ENCODE results near the gene NOC2L. TPM values are rescaled to one million over a fixed set of nuclear protein-coding genes. Genes with fewer than 3 reads are reported as not detected.
A peak's percentile ranks its signal among the peaks of the same experiment; 100 is the strongest.

NOC2L gene
- total RNA-seq, 1 donor from 2014 or later: 95.5 TPM

GRCh38 chr1:921011-921837 lies 37.8 kb downstream of the NOC2L start:
- ChIA-PET CTCF (interaction anchor here (1.6 kb wide), 1 partner anchor 17 kb away, joined by 3 read pairs; no protein-coding TSS in a partner anchor), POLR2A (interaction anchor here (0.6 kb wide), 1 partner anchor 773 kb away, joined by 4 read pairs; no protein-coding TSS in a partner anchor)
- ATAC-seq (ENCODE audit: low read depth): peak; percentile 55
- intact Hi-C loops (cut with micrococcal nuclease): loop anchor here (2.0 to 5.0 kb wide), 2 partner anchors 16 to 46 kb away; partner anchors contain the start of gene PLEKHN1
- Mint-ChIP-seq H3K4me1 (peaks cover 21% of the 10 kb centered on the region), H3K4me3 (peak overlapping the region; percentile 19), H3K36me3 (ENCODE audit: low read depth) (no peaks in the 10 kb centered on the region), H3K27me3 (peaks cover 42% of the 10 kb centered on the region), H3K9me3 (no peaks in the 10 kb centered on the region), H3K27ac (peak overlapping the region; percentile 6)
- TF ChIP-seq CTCF (IDR thresholded peaks at IDR 0.05): no peak
- DNase-seq: no peak

- intact Hi-C loops (cut with micrococcal nuclease): loop anchor here (2.0 to 5.0 kb wide), 2 partner anchors 16 to 47 kb away; partner anchors contain the start of gene PLEKHN1
- CTCF ChIA-PET: interaction anchor here (1.6 kb wide), 1 partner anchor 16 kb away, joined by 3 read pairs; no protein-coding TSS in a partner anchor
- H3K4me3 Mint-ChIP-seq: no peak overlapping the region
Measured at GRCh38 chr1:920521-920920, 38.5 kb downstream of the NOC2L start.

GRCh38 chr1:920010-920409 lies 39.0 kb downstream of the NOC2L start:
- DNase-seq (no peak), ATAC-seq (ENCODE audit: low read depth) (no peak)
- intact Hi-C loops (cut with micrococcal nuclease): loop anchor here (2.0 to 5.0 kb wide), 2 partner anchors 15 to 47 kb away; partner anchors contain the start of gene PLEKHN1
- ChIA-PET CTCF (interaction anchor here (1.6 kb wide), 1 partner anchor 16 kb away, joined by 3 read pairs; no protein-coding TSS in a partner anchor), POLR2A (no interaction called here)
- Mint-ChIP-seq H3K27me3 (peaks cover 47% of the 10 kb centered on the region), H3K9me3 (no peaks in the 10 kb centered on the region), H3K4me1 (peaks cover 17% of the 10 kb centered on the region), H3K4me3 (no peak overlapping the region), H3K27ac (no peak overlapping the region), H3K36me3 (ENCODE audit: low read depth) (no peaks in the 10 kb centered on the region)
- TF ChIP-seq CTCF (IDR thresholded peaks at IDR 0.05): no peak

More at GRCh38 chr1:920521-920920, 38.5 kb downstream of the NOC2L start:
- Mint-ChIP-seq H3K27ac (no peak overlapping the region), H3K36me3 (ENCODE audit: low read depth) (no peaks in the 10 kb centered on the region), H3K4me1 (peaks cover 17% of the 10 kb centered on the region), H3K9me3 (no peaks in the 10 kb centered on the region), H3K27me3 (peaks cover 43% of the 10 kb centered on the region)
- no peak for DNase-seq
- no peak for ATAC-seq (ENCODE audit: low read depth)
- TF ChIP-seq CTCF (IDR thresholded peaks at IDR 0.05): no peak
- POLR2A ChIA-PET: interaction anchor here (0.6 kb wide), 1 partner anchor 774 kb away, joined by 4 read pairs; no protein-coding TSS in a partner anchor

GRCh38 chr1:919271-919872 lies 39.7 kb downstream of the NOC2L start:
- no peak for TF ChIP-seq CTCF (IDR thresholded peaks at IDR 0.05)
- intact Hi-C loops (cut with micrococcal nuclease): no loop called here
- no peak for ATAC-seq (ENCODE audit: low read depth)
- CTCF ChIA-PET: interaction anchor here (1.6 kb wide), 1 partner anchor 15 kb away, joined by 3 read pairs; no protein-coding TSS in a partner anchor
- DNase-seq: no peak
- Mint-ChIP-seq H3K9me3 (no peaks in the 10 kb centered on the region), H3K27ac (no peak overlapping the region), H3K36me3 (ENCODE audit: low read depth) (no peaks in the 10 kb centered on the region), H3K27me3 (peaks cover 49% of the 10 kb centered on the region), H3K4me3 (no peak overlapping the region), H3K4me1 (peaks cover 17% of the 10 kb centered on the region)
- POLR2A ChIA-PET: no interaction called here

- H3K4me3 Mint-ChIP-seq: no peak overlapping the region
- CTCF ChIA-PET: no interaction called here
- POLR2A ChIA-PET: no interaction called here
- no peak for DNase-seq
- no peak for ATAC-seq (ENCODE audit: low read depth)
- no peaks in the 10 kb centered on the region for H3K36me3 Mint-ChIP-seq (ENCODE audit: low read depth)
- intact Hi-C loops (cut with micrococcal nuclease): no loop called here
- H3K27ac Mint-ChIP-seq: no peak overlapping the region
- no peak for TF ChIP-seq CTCF (IDR thresholded peaks at IDR 0.05)
- no peaks in the 10 kb centered on the region for H3K9me3 Mint-ChIP-seq
- peaks cover 17% of the 10 kb centered on the region for H3K4me1 Mint-ChIP-seq
- peaks cover 51% of the 10 kb centered on the region for H3K27me3 Mint-ChIP-seq
Measured at GRCh38 chr1:918843-919242, 40.2 kb downstream of the NOC2L start.

Measured in activated B cell treated with CpG ODN at 0.5 μM for 24 hours (primary cell).